Transverse colon (tissue), 4 donors: ENCODE measurements around the gene DENND1A. TPM values are rescaled to one million over a fixed set of nuclear protein-coding genes. Genes with fewer than 3 reads are reported as not detected.

Source experiments
- DNase-seq: peaks from one replicate; pipeline ENCODE4 v3.0.0-alpha.2; 2019
- H3K27ac ChIP-seq, 4 donors: fragments of 200-600 bp; sonication (generic); 2 replicates each; pipeline ENCODE4 v1.5.1; 2016 to 2018; ENCODE audit warnings: inconsistent platforms in 4 of 4
- H3K27me3 ChIP-seq: fragments of 200-600 bp; sonication (generic); 2 replicates; pipeline ENCODE4 v1.5.1; 2017; ENCODE audit warnings: inconsistent platforms
- H3K36me3 ChIP-seq, 4 donors: fragments of 200-600 bp; sonication (generic); 2 replicates each; pipeline ENCODE4 v1.5.1; 2017 to 2019; ENCODE audit warnings: inconsistent platforms in 4 of 4
- H3K4me1 ChIP-seq, 4 donors: fragments of 200-600 bp; sonication (generic); 2 replicates each; pipeline ENCODE4 v1.5.1; 2017 to 2020; ENCODE audit warnings: inconsistent platforms in 4 of 4
- H3K4me3 ChIP-seq, 4 donors: fragments of 200-600 bp; sonication (generic); 1 replicate in 1 of 4; 2 replicates in 3 of 4; pipeline versions ENCODE4 v1.5.1 to v1.6.1; 2017 to 2019; ENCODE audit warnings: inconsistent platforms in 4 of 4
- H3K9me3 ChIP-seq, 2 donors: fragments of 200-600 bp; sonication (generic); 2 replicates each; pipeline ENCODE4 v1.5.1; 2017 to 2019; ENCODE audit warnings: inconsistent platforms in 2 of 2
- CTCF ChIP-seq, 5 experiments: fragments of 200-600 bp in 3 of 5; fragments of 450-650 bp in 2 of 5; sonication (generic) in 3 of 5; IDR thresholded peaks; 1 replicate in 2 of 5; 2 replicates in 3 of 5; pipeline ENCODE4 v1.5.1; 2016 to 2017; ENCODE audit warnings: antibody characterized with exemption in 5 of 5, inconsistent platforms in 3 of 5, mild to moderate bottlenecking in 2 of 5, moderate library complexity in 1 of 5
- EP300 ChIP-seq: sonication (generic); formaldehyde crosslinking; IDR thresholded peaks from one replicate; pipeline ENCODE4 v1.6.1; 2017; ENCODE audit warnings: antibody characterized with exemption, low read depth
- POLR2A ChIP-seq: fragments of 450-650 bp; IDR thresholded peaks from one replicate; pipeline ENCODE4 v1.6.1; 2016; ENCODE audit warnings: antibody characterized with exemption, mild to moderate bottlenecking, moderate library complexity
- POLR2AphosphoS5 ChIP-seq, 3 donors: sonication (generic); formaldehyde crosslinking; IDR thresholded peaks; one replicate each; pipeline ENCODE4 v1.6.1; 2016; ENCODE audit warnings: antibody characterized with exemption in 3 of 3
- WGBS, 2 donors: methylation state at CpG; one replicate each; pipeline ENCODE4 v1.1.5; 2018; ENCODE audit warnings: low coverage in 1 of 2; 5-methylcytosine and 5-hydroxymethylcytosine counted together
- in situ Hi-C, 4 donors: fragments of 200-750 bp; cut with MboI; loops; one replicate each; pipeline versions ENCODE4 v1.15.0 to v1.15.1; 2017; ENCODE audit warnings: low sequenced_read_pairs in 3 of 4, low pct_ligation_motif_present in 1 of 4, low pct_unique_long_range_greater_than_20kb in 1 of 4
- intact Hi-C: fragments of 100-400 bp; cut with DNase I; formaldehyde crosslinking; loops from one replicate; pipeline ENCODE4 v1.15.1; 2023; ENCODE audit warnings: low total_unique reads
- total RNA-seq, 4 donors: library from RNA; depleted of rRNA; stranded (reverse); fragments of >200 nt; gene quantifications; one replicate each; pipeline ENCODE4 v1.1.0, GENCODE V29; 2016

The DENND1A gene
- total RNA-seq, 4 donors from 2014 or later: 12.5 to 78.6 (median 40.0) TPM

GRCh38 chr9:123772967-123773366 is 157.0 kb downstream of the DENND1A start:
- no peaks in the 10 kb centered on the region for H3K27me3 ChIP-seq
- no peak for DNase-seq
- intact Hi-C loops (no loop called here), in situ Hi-C loops (no loop called here)
- no peak overlapping the region for H3K4me3 ChIP-seq
- TF ChIP-seq CTCF (IDR thresholded peaks at IDR 0.05) (no peak), POLR2AphosphoS5 (IDR thresholded peaks at IDR 0.05) (no peak), EP300 (no peak), POLR2A (no peak)
- no peaks in the 10 kb centered on the region for H3K4me1 ChIP-seq
- no peaks in the 10 kb centered on the region for H3K36me3 ChIP-seq
- H3K27ac ChIP-seq: no peak overlapping the region
- no peaks in the 10 kb centered on the region for H3K9me3 ChIP-seq
- WGBS, 2 donors: 83 to 96% methylated on average over 1 of the region's 1 CpG

GRCh38 chr9:123772374-123772773 is 157.6 kb downstream of the DENND1A start:
- no peak overlapping the region for H3K27ac ChIP-seq
- DNase-seq: no peak
- no peaks in the 10 kb centered on the region for H3K4me1 ChIP-seq
- H3K36me3 ChIP-seq: no peaks in the 10 kb centered on the region
- no peak for TF ChIP-seq CTCF (IDR thresholded peaks at IDR 0.05)
- no peak for TF ChIP-seq POLR2AphosphoS5 (IDR thresholded peaks at IDR 0.05)
- TF ChIP-seq POLR2A: no peak
- no peak for TF ChIP-seq EP300
- H3K9me3 ChIP-seq: no peaks in the 10 kb centered on the region
- H3K27me3 ChIP-seq: no peaks in the 10 kb centered on the region
- 85 to 91% methylated on average over 3 of the region's 3 CpGs for WGBS, 2 donors
- in situ Hi-C loops: no loop called here
- H3K4me3 ChIP-seq: no peak overlapping the region
- intact Hi-C loops: no loop called here

GRCh38 chr9:123771690-123772089 is 158.2 kb downstream of the DENND1A start:
- intact Hi-C loops: no loop called here
- Histone ChIP-seq H3K27ac (no peak overlapping the region), H3K27me3 (no peaks in the 10 kb centered on the region), H3K4me3 (no peak overlapping the region), H3K36me3 (no peaks in the 10 kb centered on the region), H3K9me3 (no peaks in the 10 kb centered on the region), H3K4me1 (no peaks in the 10 kb centered on the region)
- DNase-seq: no peak
- WGBS, 2 donors: 100% methylated on average over 1 of the region's 1 CpG
- in situ Hi-C loops: no loop called here
- TF ChIP-seq POLR2A (no peak), EP300 (no peak), POLR2AphosphoS5 (IDR thresholded peaks at IDR 0.05) (no peak), CTCF (IDR thresholded peaks at IDR 0.05) (no peak)

- intact Hi-C loops (no loop called here), in situ Hi-C loops (no loop called here)
- Histone ChIP-seq H3K9me3 (no peaks in the 10 kb centered on the region), H3K36me3 (no peaks in the 10 kb centered on the region), H3K4me3 (no peak overlapping the region), H3K4me1 (no peaks in the 10 kb centered on the region), H3K27me3 (no peaks in the 10 kb centered on the region), H3K27ac (no peak overlapping the region)
- TF ChIP-seq EP300 (no peak), POLR2AphosphoS5 (IDR thresholded peaks at IDR 0.05) (no peak), POLR2A (no peak), CTCF (IDR thresholded peaks at IDR 0.05) (no peak)
- DNase-seq: no peak
- 87 to 94% methylated on average over 6 of the region's 6 CpGs for WGBS, 2 donors
These were observed 160.2 kb downstream of the DENND1A start for GRCh38 chr9:123769719-123770118.
